Embryonic facial prominence (tissue), 1 donor: ENCODE measurements around the gene STIP1.

Experiments
- DNase-seq: peaks from one replicate; pipeline ENCODE4 v3.0.0-alpha.2; 2016; ENCODE audit errors: extremely low spot score

STIP1 gene

GRCh38 chr11:64222651-64223000 is 36.7 kb downstream of the STIP1 start:
- no peak for DNase-seq

GRCh38 chr11:64223001-64223651 is 37.2 kb downstream of the STIP1 start:
- no peak for DNase-seq

DNA sequence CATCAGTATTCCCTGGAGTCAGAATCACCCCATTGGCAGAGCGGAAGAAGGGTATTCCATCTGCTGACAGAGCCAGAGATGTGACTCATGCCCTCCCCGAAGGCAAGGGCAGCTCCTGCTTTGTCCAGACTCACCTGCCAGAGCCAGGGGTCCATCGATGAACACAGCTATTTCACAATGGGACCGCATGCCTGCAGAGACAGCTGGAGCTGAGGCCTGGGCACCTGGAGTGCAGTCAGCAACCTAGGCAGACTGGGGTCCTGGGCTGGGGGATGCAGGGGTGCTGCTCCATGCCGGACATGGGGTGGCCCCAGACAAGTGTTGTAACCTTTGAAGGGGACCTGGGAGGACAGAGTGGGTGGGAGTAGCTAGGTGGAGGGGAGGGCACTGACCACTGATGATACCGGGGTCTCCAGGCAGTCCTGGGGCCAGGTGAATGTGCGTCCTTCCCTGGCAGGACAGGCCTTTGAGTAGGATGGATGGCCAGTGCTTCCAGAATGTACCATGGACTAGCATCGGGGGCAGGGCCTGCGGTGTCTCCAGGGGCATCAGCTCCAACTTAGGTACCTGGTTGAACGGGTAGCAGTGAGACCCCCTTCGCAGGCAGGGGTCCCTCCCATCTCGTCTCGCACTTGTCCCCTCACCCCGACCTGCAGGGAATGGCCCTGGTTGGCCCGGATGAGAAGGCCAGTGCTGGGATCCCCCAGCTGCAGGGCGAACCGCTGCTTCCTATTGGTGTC is 38.4 kb downstream of the STIP1 start:
- no peak for DNase-seq

DNA sequence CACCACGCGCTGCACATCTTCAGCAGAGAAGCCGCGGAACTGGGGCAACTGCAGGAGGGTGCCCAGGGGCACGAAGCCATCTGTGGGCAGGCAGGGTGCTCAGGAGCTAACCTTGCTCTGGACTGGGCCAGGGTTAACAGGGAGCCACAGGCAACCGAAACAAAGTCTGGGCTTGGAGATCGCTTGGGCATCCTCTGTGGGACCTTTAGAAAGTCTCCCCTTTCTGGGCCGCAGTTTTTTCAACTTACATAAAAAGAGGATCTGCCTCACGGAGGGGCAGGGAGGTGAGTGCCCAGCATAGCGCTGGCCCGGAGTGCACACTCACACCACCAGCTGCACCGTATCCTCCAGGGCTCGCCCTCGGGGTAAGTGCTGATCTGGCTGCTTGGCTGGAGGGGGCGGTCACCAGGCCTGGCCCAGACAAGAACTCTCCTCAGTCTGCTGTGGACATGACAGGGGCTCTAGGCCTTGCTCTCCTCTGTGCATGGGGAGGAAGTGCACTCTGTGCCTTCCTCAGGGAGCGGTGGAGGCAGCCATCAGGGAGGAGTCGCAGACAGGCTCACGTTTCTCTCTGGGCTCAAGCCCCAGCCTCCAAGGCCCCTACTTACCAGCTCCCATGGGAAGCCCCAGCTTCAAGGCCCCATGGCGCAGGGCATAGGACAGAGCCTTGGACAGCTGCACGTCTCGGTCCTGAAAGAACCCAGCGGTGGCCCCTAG is 39.1 kb downstream of the STIP1 start:
- no peak for DNase-seq

GRCh38 chr11:64225608-64226506 is 39.9 kb downstream of the STIP1 start, which contains the start of the genes NUDT22 and TRPT1:
Gene NUDT22, plus strand, starts transcription at chr11:64226274. Its CDS starts 379 bp downstream, at chr11:64226653.
Gene TRPT1, minus strand, starts transcription at chr11:64226186. Its CDS starts 326 bp downstream, at chr11:64225860.
- DNase-seq = no peak

- no peak for DNase-seq
Measured at GRCh38 chr11:64226507-64227051, 40.6 kb downstream of the STIP1 start.

DNA sequence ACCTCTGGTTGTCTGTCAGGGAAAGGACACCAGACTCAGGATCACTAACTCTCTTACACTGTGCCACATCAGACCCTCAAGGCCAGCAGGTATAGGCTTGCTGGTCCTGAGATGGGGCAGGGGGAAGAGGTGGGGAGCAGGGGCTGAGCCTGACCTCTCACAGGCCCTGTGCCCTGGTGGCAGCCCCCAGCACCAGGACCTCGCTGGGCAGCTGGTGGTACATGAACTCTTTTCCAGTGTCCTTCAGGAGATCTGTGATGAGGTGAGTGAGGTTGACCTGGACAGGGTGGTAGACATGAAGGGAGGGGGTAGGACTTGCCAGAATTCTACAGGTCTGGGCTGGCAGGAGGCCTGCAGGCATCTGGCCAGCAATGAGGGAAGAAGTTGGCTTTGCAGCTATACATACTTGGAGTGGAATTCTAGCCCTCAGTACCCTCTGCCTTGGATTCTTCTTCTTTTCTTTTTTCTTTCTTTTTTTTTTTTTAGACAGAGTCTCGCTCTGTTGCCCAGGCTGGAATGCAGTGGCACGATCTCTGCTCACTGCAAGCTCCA is 41.5 kb downstream of the STIP1 start:
- no peak for DNase-seq

DNA sequence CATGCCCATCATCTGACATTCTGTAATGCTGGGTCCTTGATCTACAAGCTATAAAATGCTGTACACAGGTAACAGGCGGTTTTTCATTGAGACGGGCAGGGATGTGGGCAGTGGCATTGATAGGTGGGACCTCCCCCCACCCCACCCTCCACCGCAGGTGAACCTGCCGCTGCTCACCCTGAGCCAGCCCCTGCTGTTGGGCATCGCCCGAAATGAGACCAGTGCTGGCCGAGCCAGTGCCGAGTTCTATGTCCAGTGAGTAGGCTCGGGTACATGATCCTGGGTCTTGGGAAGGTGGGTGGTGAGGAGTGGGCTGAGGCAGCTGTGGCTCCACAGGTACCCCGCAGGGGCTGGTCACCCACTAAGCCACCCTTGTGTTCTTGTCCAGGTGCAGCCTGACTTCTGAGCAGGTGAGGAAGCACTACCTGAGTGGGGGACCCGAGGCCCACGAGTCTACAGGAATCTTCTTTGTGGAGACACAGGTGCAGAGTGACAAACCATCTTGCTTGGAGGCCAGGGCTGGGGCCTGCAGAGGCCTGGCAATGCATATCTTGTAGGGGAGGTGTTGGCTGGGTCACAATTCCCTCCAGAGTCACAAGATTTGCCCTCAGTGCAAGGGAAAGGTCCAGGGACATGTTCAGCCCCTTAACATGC is 43.2 kb downstream of the STIP1 start:
- no peak for DNase-seq

- no peak for DNase-seq
Measured at GRCh38 chr11:64229744-64230170, 43.8 kb downstream of the STIP1 start.

GRCh38 chr11:64230171-64230984 is 44.4 kb downstream of the STIP1 start, which contains the start of gene DNAJC4:
Gene DNAJC4, plus strand, starts transcription at chr11:64230548. Its CDS starts 307 bp downstream, at chr11:64230855.
- peak; percentile 62 for DNase-seq

GRCh38 chr11:64230985-64231365 is 45.0 kb downstream of the STIP1 start:
- DNase-seq = no peak

DNA sequence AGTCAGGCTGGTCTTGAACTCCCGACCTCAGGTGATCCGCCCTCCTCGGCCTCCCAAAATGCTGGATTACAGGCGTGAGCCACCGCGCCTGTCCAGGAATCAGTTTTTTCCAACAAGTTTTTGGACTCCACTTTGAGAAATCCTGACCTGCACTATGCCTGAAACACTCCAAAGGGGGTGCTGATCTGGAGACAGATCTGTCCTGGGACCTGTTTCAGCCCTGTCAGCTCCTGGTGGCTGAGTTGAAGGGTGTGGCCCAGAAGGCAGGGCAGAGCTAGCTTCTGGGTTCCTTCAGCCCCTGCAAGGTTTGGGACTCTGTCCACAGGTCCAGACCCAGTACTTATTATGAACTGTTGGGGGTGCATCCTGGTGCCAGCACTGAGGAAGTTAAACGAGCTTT is 45.6 kb downstream of the STIP1 start:
- no peak for DNase-seq

DNA sequence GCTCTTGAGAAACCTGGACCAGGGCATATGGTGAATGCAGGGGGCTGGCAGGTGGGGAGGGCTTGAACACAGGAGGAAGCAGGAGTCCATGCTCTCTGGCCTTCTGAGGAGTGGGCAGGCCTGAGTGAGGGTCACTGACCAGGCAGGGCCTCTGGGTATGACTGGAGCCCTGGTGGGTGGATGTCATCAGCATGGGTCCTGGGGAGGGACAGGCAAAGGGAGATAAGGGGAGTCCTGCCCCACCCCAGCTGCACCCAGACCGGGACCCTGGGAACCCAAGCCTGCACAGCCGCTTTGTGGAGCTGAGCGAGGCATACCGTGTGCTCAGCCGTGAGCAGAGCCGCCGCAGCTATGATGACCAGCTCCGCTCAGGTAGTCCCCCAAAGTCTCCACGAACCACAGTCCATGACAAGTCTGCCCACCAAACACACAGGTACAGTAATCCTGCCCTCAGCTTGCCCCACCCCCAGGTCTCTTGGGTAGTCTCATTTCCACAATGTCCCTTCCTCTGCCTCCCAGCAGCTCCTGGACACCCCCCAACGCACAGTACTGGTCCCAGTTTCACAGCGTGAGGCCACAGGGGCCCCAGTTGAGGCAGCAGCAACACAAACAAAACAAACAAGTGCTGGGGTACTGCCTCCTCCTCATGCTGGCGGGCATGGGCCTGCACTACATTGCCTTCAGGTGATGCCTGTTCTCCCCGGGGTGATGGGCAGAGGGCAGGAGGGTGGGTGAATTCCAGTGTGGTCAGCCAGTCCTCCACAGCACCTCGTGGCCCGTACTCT is 46.4 kb downstream of the STIP1 start:
- no peak for DNase-seq

GRCh38 chr11:64232967-64233315 is 47.0 kb downstream of the STIP1 start:
- no peak for DNase-seq

DNA sequence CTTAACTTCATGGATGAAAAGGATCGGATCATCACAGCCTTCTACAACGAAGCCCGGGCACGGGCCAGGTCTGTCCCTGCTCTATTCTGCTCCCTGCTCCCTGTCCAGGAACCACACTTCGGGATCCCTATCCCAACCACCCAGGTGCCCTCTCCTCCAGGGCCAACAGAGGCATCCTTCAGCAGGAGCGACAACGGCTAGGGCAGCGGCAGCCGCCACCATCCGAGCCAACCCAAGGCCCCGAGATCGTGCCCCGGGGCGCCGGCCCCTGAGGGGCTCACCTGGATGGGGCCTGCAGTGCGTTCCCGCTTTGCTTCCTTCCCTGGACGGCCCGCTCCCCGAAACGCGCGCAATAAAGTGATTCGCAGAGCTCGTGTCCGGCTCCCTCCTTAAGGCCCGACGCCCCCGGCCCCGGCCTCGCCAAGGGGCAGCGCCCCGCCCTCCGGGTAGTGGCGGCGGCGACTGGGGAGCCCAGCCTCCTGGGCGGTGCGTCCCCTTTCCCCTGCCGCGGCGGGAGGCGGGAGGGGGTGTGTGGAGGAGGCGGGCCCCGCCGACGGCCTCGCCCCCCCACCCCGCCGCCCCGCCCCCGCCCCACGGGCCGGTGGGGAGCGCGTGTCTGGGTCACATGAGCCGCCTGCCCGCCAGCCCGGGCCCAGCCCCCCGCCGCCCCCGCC is 48.1 kb downstream of the STIP1 start, which contains the start of gene VEGFB:
Gene VEGFB, plus strand, starts transcription at position 672 of the 674 bp plus-strand sequence. CDS start 250 bp downstream, outside the sequence.
- DNase-seq = no peak

- no peak for DNase-seq
Measured at GRCh38 chr11:64234647-64235379, 48.8 kb downstream of the STIP1 start.

- DNase-seq = no peak
Measured at GRCh38 chr11:64235437-64236161, 49.6 kb downstream of the STIP1 start.
